Common myeloid progenitor, CD34-positive (primary cell): ENCODE results near the gene COL4A2.

Experiments
- CTCF ChIA-PET: fragments of 350-600 bp; sonication (Branson Sonifier 250); formaldehyde crosslinking; loops from one replicate; lab custom pipeline; 2021; ENCODE audit warnings: antibody characterized with exemption; lab: Charles Lee
- POLR2A ChIA-PET: fragments of 350-600 bp; sonication (Branson Sonifier 250); formaldehyde crosslinking; loops from one replicate; lab custom pipeline; 2021; ENCODE audit warnings: antibody characterized with exemption; lab: Charles Lee
- DNase-seq, 3 donors: peaks; one replicate each; pipeline versions ENCODE4 v3.0.0 to v3.0.0-alpha.2; 2013
- H3K27ac ChIP-seq, 2 experiments: 1 replicate in 1 of 2; 2 replicates in 1 of 2; pipeline ENCODE4 v1.7.0; 2013; ENCODE audit warnings: inconsistent platforms in 2 of 2, low read length in 2 of 2, mild to moderate bottlenecking in 2 of 2, low read depth in 1 of 2, moderate library complexity in 1 of 2; ENCODE audit not compliant: severe bottlenecking in 2 of 2, insufficient read depth in 1 of 2, poor library complexity in 1 of 2
- H3K27me3 ChIP-seq, 5 experiments: replicated peaks in 2 of 5; 1 replicate in 3 of 5; 2 replicates in 2 of 5; pipeline versions ENCODE4 v1.6.1 to v1.7.0; 2013; ENCODE audit warnings: low read length in 4 of 5, mild to moderate bottlenecking in 2 of 5, moderate library complexity in 2 of 5, inconsistent platforms in 1 of 5; ENCODE audit not compliant: insufficient read depth in 5 of 5, control insufficient read depth in 4 of 5
- H3K36me3 ChIP-seq, 4 experiments: 1 replicate in 2 of 4; 2 replicates in 2 of 4; pipeline versions ENCODE4 v1.6.1 to v1.7.0; 2013; ENCODE audit warnings: low read length in 3 of 4, control low read depth in 1 of 4, mild to moderate bottlenecking in 1 of 4; ENCODE audit not compliant: control insufficient read depth in 4 of 4, insufficient read depth in 4 of 4
- H3K4me1 ChIP-seq, 4 experiments: 1 replicate in 3 of 4; 2 replicates in 1 of 4; pipeline versions ENCODE4 v1.6.1 to v1.7.1; 2013; ENCODE audit warnings: low read length in 3 of 4, mild to moderate bottlenecking in 3 of 4, control low read depth in 1 of 4, inconsistent platforms in 1 of 4, moderate library complexity in 1 of 4; ENCODE audit not compliant: control insufficient read depth in 4 of 4, insufficient read depth in 4 of 4; ENCODE audit errors: control extremely low read depth in 1 of 4
- H3K4me3 ChIP-seq, 7 experiments: 1 replicate in 4 of 7; 2 replicates in 3 of 7; pipeline versions ENCODE4 v1.5.1 to v1.7.0; 2013; ENCODE audit warnings: mild to moderate bottlenecking in 7 of 7, low read length in 6 of 7, moderate library complexity in 6 of 7, inconsistent platforms in 2 of 7, low read depth in 2 of 7, control low read depth in 1 of 7; ENCODE audit not compliant: insufficient read depth in 4 of 7, control insufficient read depth in 1 of 7; ENCODE audit errors: extremely low read depth in 1 of 7
- H3K9me3 ChIP-seq, 5 experiments: 1 replicate in 4 of 5; 2 replicates in 1 of 5; pipeline versions ENCODE4 v1.6.1 to v1.7.1; 2013; ENCODE audit warnings: low read length in 4 of 5, mild to moderate bottlenecking in 2 of 5, inconsistent platforms in 1 of 5, low read depth in 1 of 5, moderate library complexity in 1 of 5; ENCODE audit not compliant: control insufficient read depth in 4 of 5, insufficient read depth in 2 of 5; ENCODE audit errors: control extremely low read depth in 1 of 5
- WGBS: methylation state at CpG from one replicate; pipeline ENCODE4 v1.1.5; 2013; ENCODE audit not compliant: insufficient coverage; 5-methylcytosine and 5-hydroxymethylcytosine counted together

COL4A2 gene

GRCh38 chr13:110272227-110272626 is 34.9 kb upstream of the COL4A2 start:
- no peaks in the 10 kb centered on the region for H3K9me3 ChIP-seq
- H3K27ac ChIP-seq = no peak overlapping the region
- WGBS = 69% methylated on average over 3 of the region's 5 CpGs
- no peak overlapping the region for H3K4me3 ChIP-seq
- DNase-seq = no peak
- POLR2A ChIA-PET = no interaction called here
- peaks cover 10 to 56% (median 15%) of the 10 kb centered on the region in 5 experiments for H3K27me3 ChIP-seq
- no peaks in the 10 kb centered on the region for H3K36me3 ChIP-seq
- CTCF ChIA-PET = no interaction called here
- H3K4me1 ChIP-seq = no peaks in the 10 kb centered on the region

GRCh38 chr13:110272651-110273050 is 34.4 kb upstream of the COL4A2 start:
- CTCF ChIA-PET = no interaction called here
- POLR2A ChIA-PET = no interaction called here
- no peaks in the 10 kb centered on the region for H3K4me1 ChIP-seq
- H3K9me3 ChIP-seq = no peaks in the 10 kb centered on the region
- no peaks in the 10 kb centered on the region for H3K36me3 ChIP-seq
- DNase-seq = no peak
- H3K27me3 ChIP-seq = peaks cover 10 to 54% (median 15%) of the 10 kb centered on the region in 5 experiments
- no peak overlapping the region for H3K4me3 ChIP-seq
- WGBS = 86% methylated on average over 3 of the region's 6 CpGs
- H3K27ac ChIP-seq = no peak overlapping the region

- Histone ChIP-seq H3K9me3 (no peaks in the 10 kb centered on the region), H3K27me3 (peaks cover 10 to 55% (median 14%) of the 10 kb centered on the region in 5 experiments), H3K4me3 (no peak overlapping the region), H3K27ac (no peak overlapping the region), H3K4me1 (no peaks in the 10 kb centered on the region), H3K36me3 (no peaks in the 10 kb centered on the region)
- 100% methylated on average over 4 of the region's 6 CpGs for WGBS
- CTCF ChIA-PET = no interaction called here
- no peak for DNase-seq
- POLR2A ChIA-PET = no interaction called here
Observed at GRCh38 chr13:110273254-110273653, 33.8 kb upstream of the COL4A2 start.

GRCh38 chr13:110274687-110275086 is 32.4 kb upstream of the COL4A2 start:
- 90% methylated on average over 5 of the region's 5 CpGs for WGBS
- Histone ChIP-seq H3K27me3 (peaks cover 10 to 49% (median 11%) of the 10 kb centered on the region in 5 experiments), H3K9me3 (no peaks in the 10 kb centered on the region), H3K36me3 (no peaks in the 10 kb centered on the region), H3K4me3 (no peak overlapping the region), H3K27ac (no peak overlapping the region), H3K4me1 (no peaks in the 10 kb centered on the region)
- ChIA-PET CTCF (no interaction called here), POLR2A (interaction anchor here (0.6 kb wide), 1 partner anchor 14 kb away, joined by 4 read pairs; no protein-coding TSS in a partner anchor)
- no peak for DNase-seq

- no peaks in the 10 kb centered on the region for H3K4me1 ChIP-seq
- no peaks in the 10 kb centered on the region for H3K36me3 ChIP-seq
- ChIA-PET POLR2A (no interaction called here), CTCF (no interaction called here)
- WGBS = 81% methylated on average over 10 of the region's 16 CpGs
- peaks cover 5 to 41% (median 10%) of the 10 kb centered on the region in 5 experiments for H3K27me3 ChIP-seq
- H3K9me3 ChIP-seq = no peaks in the 10 kb centered on the region
- no peak overlapping the region for H3K27ac ChIP-seq
- no peak for DNase-seq
- H3K4me3 ChIP-seq = no peak overlapping the region
Observed at GRCh38 chr13:110275931-110276552, 31.0 kb upstream of the COL4A2 start.

- ChIA-PET POLR2A (no interaction called here), CTCF (no interaction called here)
- H3K27me3 ChIP-seq = peaks cover 3 to 36% (median 7%) of the 10 kb centered on the region in 5 experiments
- peaks cover 0 to 2% (median 0%) of the 10 kb centered on the region in 5 experiments for H3K9me3 ChIP-seq
- no peak overlapping the region for H3K27ac ChIP-seq
- no peaks in the 10 kb centered on the region for H3K4me1 ChIP-seq
- H3K4me3 ChIP-seq = no peak overlapping the region
- WGBS = 100% methylated on average over 4 of the region's 5 CpGs
- no peaks in the 10 kb centered on the region for H3K36me3 ChIP-seq
- DNase-seq = no peak
Observed at GRCh38 chr13:110276553-110276950, 30.5 kb upstream of the COL4A2 start.

GRCh38 chr13:110277357-110277975 is 29.6 kb upstream of the COL4A2 start:
- peaks cover 2 to 38% (median 7%) of the 10 kb centered on the region in 5 experiments for H3K27me3 ChIP-seq
- no peak overlapping the region for H3K27ac ChIP-seq
- POLR2A ChIA-PET = no interaction called here
- 96% methylated on average over 5 of the region's 5 CpGs for whole genome bisulfite sequencing
- no peaks in the 10 kb centered on the region for H3K4me1 ChIP-seq
- peaks cover 0 to 11% (median 0%) of the 10 kb centered on the region in 5 experiments for H3K9me3 ChIP-seq
- H3K36me3 ChIP-seq = no peaks in the 10 kb centered on the region
- H3K4me3 ChIP-seq = no peak overlapping the region
- no peak for DNase-seq
- CTCF ChIA-PET = no interaction called here
